Liver (tissue), 3 donors: ENCODE results near the gene P2RY8.

Source experiments
- CTCF ChIP-seq: fragments of 150-350 bp; IDR thresholded peaks from 2 replicates; pipeline ENCODE4 v1.5.1; 2017; ENCODE audit warnings: improper control_type of control experiment, low read depth, low read length; ENCODE audit not compliant: missing input control
- EGR1 ChIP-seq, 2 donors: IDR thresholded peaks; 2 replicates each; pipeline ENCODE4 v1.6.1; 2016 to 2018; ENCODE audit warnings: antibody characterized with exemption in 2 of 2, low read depth in 2 of 2
- GABPA ChIP-seq, 2 donors: IDR thresholded peaks in 1 of 2; conservative IDR thresholded peaks in 1 of 2; 2 replicates each; pipeline ENCODE4 v1.6.1; 2016; ENCODE audit warnings: antibody characterized with exemption in 2 of 2, mild to moderate bottlenecking in 1 of 2, moderate library complexity in 1 of 2
- MAX ChIP-seq: IDR thresholded peaks from 2 replicates; pipeline ENCODE4 v1.6.1; 2016; ENCODE audit warnings: antibody characterized with exemption
- RAD21 ChIP-seq, 2 donors: IDR thresholded peaks; 2 replicates each; pipeline ENCODE4 v1.6.1; 2016; ENCODE audit warnings: antibody characterized with exemption in 2 of 2, mild to moderate bottlenecking in 2 of 2
- REST ChIP-seq: IDR thresholded peaks from 2 replicates; pipeline ENCODE4 v1.6.1; 2016; ENCODE audit warnings: antibody characterized with exemption, mild to moderate bottlenecking
- RXRA ChIP-seq, 2 donors: IDR thresholded peaks; 2 replicates each; pipeline ENCODE4 v1.6.1; 2017 to 2018; ENCODE audit warnings: antibody characterized with exemption in 2 of 2, mild to moderate bottlenecking in 1 of 2
- SP1 ChIP-seq: IDR thresholded peaks from 2 replicates; pipeline ENCODE4 v1.6.1; 2018; ENCODE audit warnings: antibody characterized with exemption, mild to moderate bottlenecking
- TAF1 ChIP-seq: conservative IDR thresholded peaks from 2 replicates; pipeline ENCODE4 v1.6.1; 2016; ENCODE audit warnings: antibody characterized with exemption, mild to moderate bottlenecking
- YY1 ChIP-seq: IDR thresholded peaks from 2 replicates; pipeline ENCODE4 v1.6.1; 2016; ENCODE audit warnings: antibody characterized with exemption, mild to moderate bottlenecking
- TF ChIP-seq, protein P1 (sequence below): IDR thresholded peaks from 2 replicates; pipeline ENCODE4 v1.6.1; 2016; ENCODE audit warnings: antibody characterized with exemption
- TF ChIP-seq, protein P2 (sequence below): IDR thresholded peaks from 2 replicates; pipeline ENCODE4 v1.6.1; 2016; ENCODE audit warnings: antibody characterized with exemption
- donor health status: healthy.
- donor health status: healthy.

- TF ChIP-seq YY1 (no peak), CTCF (no peak), GABPA (IDR thresholded peaks at IDR 0.05 in 1 of 2, conservative IDR thresholded peaks at IDR 0.05 in 1 of 2) (no peak), REST (no peak), MAX (no peak), TAF1 (no peak), EGR1 (IDR thresholded peaks at IDR 0.05; ENCODE audit: low read depth in 2 of 2) (no peak), RXRA (IDR thresholded peaks at IDR 0.05) (no peak), SP1 (no peak), RAD21 (IDR thresholded peaks at IDR 0.05) (no peak)
- TF ChIP-seq, protein P1, sequence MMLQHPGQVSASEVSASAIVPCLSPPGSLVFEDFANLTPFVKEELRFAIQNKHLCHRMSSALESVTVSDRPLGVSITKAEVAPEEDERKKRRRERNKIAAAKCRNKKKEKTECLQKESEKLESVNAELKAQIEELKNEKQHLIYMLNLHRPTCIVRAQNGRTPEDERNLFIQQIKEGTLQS = no peak
- TF ChIP-seq, protein P2, sequence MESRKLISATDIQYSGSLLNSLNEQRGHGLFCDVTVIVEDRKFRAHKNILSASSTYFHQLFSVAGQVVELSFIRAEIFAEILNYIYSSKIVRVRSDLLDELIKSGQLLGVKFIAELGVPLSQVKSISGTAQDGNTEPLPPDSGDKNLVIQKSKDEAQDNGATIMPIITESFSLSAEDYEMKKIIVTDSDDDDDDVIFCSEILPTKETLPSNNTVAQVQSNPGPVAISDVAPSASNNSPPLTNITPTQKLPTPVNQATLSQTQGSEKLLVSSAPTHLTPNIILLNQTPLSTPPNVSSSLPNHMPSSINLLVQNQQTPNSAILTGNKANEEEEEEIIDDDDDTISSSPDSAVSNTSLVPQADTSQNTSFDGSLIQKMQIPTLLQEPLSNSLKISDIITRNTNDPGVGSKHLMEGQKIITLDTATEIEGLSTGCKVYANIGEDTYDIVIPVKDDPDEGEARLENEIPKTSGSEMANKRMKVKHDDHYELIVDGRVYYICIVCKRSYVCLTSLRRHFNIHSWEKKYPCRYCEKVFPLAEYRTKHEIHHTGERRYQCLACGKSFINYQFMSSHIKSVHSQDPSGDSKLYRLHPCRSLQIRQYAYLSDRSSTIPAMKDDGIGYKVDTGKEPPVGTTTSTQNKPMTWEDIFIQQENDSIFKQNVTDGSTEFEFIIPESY = no peak
These were observed 68.7 kb downstream of the P2RY8 start for GRCh38 chrX:1468250-1468772.
